H54 (cell line): ENCODE results near the gene MTOR.
"Not testable (repeated sequence)": the region's sequence is repeated elsewhere in the genome, so short reads cannot be mapped to it uniquely, and the experiment has no call there.

Source experiments
- DNase-seq: peaks from one replicate; pipeline ENCODE4 v3.0.0; 2011; ENCODE audit warnings: low spot score, mixed read lengths; ENCODE audit not compliant: insufficient read length
- FAIRE-seq: peaks from 3 replicates; lab custom pipeline; 2011; peaks lifted over from hg19 to GRCh38; lab: Jason Lieb, UNC
- POLR2A ChIP-seq: IDR thresholded peaks from 2 replicates; pipeline ENCODE4 v1.6.1; 2011; ENCODE audit warnings: low read depth, mild to moderate bottlenecking, low read length

Gene MTOR

DNA sequence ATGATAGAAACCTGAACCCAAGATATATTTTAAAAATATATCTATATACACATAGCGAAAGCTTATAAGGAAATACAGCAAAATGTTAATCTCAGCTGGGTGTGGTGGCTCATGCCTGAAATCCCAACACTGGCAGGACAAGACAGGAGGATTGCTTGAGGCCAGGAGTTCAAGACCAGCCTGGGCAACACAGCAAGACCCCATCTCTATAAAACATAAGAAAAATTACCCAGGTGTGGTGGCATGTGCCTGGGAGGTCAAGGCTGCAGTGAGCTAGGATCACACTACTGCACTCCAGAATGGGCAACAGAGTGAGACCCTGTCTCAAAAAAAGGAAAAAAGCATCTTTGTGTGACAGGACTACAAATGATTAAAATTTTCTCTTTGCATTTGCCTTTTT is 196.6 kb downstream of the MTOR start:
- no peak for TF ChIP-seq POLR2A
- no peak for FAIRE-seq
- no peak for DNase-seq

DNA sequence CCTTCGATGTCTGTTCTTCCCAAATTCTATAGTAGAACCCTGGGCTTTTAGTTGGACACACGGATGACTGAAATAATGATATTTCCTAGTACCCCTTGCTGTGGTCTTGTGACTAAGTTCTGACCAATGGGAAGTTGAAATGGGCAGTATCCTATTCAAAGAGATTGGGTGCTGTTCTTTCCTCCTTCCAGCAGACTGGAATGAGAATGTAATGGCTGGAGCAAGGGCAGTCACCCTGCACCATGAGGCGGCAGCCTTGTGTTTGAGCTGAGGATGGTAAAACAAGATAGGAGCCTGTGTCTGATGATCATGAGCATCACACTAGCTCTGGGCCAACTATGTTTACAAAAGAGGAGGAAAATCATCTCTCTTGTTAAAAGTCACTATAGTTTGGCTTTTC is 197.4 kb downstream of the MTOR start:
- FAIRE-seq = no peak
- no peak for TF ChIP-seq POLR2A

DNA sequence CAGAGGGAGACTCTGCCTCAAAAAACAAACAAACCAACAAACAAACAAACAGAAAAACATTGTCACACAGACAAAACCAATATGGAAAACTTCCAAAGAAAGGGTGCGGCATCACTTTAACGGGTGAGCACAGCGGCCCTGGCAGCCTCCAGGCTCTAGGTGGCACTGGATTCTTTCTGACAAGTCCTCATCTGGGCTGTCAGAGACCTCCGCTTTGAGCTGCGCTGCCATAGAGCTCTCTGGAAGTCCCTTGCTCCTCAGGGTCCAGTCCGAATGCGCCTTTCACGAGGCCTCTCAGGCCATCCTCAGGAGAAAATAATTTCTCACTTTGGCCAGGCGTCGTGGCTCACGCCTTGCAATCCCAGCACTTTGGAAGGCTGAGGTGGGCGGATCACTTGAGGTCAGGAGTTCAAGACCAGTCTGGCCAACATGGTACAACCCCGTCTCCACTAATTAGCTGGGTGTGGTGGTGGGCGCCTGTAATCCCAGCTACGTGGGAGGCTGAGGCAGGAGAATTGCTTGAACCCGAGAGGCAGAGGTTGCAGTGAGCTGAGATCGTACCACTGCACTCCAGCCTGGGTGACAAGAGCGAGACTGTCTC is 198.3 kb downstream of the MTOR start:
- DNase-seq, FAIRE-seq: not testable (repeated sequence)

More for the DNA sequence above, 197.4 kb downstream of the MTOR start:
- DNase-seq = no peak

DNA sequence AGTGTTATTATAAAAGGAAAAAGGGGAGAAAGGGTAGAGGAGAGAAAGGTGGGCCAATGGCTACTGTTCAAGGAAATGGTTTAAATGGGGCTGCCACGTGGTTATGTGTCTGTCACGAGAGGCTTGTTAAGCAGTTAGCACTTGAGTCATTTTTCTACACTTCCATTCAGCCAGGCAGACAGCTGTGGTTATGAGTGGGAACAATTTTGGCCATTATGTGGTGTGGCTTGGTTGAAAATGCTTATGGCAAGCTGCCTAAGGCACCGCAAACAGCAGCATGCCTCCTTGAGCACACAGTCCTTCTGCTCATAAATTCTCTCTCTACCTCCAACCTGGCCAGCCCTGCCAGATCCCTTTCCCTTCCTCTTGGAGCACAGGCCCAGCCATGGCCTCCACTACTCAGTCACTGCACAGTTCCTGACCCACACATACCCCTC is 199.4 kb downstream of the MTOR start:
- no peak for FAIRE-seq

DNA sequence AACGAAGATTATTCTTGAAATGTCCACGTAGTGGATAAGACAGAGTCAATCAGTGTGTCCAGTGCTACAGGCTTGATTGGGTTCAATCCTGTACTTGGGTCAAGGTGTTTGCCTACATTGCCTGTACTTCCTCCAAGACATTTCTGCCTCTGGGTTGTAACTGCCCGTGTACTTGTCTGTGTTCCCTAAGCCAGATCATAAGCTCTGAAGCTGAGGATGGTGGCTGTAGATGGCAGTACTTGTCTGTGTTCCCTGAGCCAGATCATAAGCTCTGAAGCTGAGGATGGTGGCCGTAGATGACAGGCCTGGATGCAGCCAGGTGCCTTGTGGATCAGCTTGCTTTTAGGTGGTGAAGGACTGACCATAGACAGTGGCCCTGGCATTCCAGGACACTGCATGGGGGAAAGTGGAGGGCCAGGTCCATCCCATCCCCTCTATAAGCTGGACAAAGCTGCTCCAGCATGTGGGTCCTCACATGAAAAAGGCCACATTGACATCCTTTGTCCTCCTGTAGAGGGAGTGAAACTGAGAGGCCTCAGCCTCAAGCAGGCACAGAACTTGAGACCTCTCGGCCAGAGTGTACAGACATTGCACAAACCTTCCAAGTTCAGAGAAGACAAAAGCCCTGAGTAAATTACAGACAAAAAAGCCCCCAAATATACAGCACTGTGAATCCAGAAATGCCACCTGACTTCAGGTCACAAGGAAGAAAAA is 200.5 kb downstream of the MTOR start:
- FAIRE-seq = no peak
- no peak for TF ChIP-seq POLR2A
- no peak for DNase-seq

More for the DNA sequence above, 199.4 kb downstream of the MTOR start:
- no peak for TF ChIP-seq POLR2A
- peak; percentile 47 for DNase-seq

DNA sequence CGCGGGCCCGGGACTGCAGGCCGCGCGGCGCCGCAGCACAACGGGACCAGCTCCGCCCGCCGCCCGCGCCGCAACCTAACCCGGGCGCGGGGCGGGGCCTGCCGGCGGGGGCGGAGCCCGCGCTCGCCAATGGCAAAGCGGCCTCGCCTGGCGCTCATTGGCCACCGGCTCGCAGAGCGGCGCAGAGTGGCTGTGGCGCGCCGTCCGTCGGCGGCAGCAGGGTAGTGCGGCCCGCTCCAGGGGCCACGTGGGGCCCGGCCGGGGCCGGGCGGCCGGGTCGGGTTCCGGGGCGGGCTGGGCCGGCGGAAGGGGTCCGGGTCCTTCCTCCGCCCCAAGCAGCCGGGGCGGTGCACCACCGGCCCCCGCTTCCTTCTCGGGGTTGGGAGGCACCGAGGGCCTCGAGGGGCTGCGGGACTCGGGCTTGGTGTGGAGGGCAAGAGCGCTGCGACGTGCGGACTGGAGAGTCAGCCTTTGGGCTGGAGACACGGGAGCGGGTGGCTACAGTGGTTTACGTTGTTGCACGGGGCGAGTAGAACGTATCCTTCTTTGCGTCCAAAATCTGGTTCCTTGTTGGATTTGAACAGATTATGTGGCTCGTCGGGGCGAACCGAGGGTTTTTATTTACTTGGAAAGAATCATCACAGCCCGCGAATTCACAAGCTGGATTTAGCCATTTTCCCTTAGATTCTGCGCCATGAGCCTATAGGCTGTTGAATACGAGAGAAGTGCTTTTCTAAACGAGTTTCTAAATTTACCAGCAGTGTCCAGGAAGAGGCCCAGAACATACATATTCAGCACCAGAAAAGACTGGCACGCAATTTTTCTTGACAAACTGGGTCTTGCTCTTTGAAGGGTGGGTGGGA is 202.2 kb downstream of the MTOR start, which contains the start of gene SRM:
SRM (minus strand) TSS at position 51 of the 863 bp plus-strand sequence. CDS start 75 bp downstream, outside the sequence.
- no peak for FAIRE-seq
- DNase-seq = peak; percentile 94
- TF ChIP-seq POLR2A = peak; percentile 67; the same call in 1 of the 2 replicates

DNA sequence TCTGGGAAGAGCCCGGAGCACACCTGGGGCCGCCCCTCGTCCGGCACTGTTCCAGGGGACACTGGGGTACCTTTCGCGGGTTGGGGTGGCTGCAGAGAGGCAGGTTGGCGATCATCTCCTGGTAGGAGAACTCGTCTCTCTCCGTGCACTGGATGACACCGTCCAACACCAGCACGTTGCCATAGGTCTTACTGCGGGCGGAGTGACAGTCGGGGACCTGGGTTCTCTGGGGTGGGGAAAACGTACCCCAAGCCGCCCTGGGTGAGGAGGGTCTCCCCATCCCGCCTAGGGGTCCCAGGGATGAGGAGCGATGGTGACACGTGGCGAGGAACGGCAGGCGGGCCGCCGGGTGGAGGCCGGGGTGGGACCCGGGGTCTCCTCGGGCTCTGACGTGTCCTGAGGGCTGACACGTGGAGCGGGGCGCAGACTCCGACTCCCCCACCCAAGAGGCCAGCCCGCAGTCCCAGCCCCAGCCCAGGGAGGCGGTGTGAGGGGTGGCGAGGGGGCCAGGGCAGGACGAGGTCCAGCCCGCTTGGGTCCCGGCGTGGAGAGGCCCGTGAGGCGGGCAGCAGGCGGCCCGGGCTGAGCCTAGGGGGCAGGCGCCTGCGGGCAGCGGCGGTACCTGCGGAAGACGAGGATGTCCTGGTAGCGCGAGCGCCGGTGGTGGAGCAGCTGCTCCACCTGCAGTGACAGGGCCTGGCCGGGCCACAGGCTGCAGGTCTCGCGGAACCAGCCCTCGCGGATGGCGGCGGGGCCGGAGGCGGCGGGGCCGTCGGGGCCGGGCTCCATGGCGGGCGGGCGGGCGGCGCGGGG is 203.0 kb downstream of the MTOR start:
- DNase-seq = no peak
- TF ChIP-seq POLR2A = no peak
- FAIRE-seq = no peak

DNA sequence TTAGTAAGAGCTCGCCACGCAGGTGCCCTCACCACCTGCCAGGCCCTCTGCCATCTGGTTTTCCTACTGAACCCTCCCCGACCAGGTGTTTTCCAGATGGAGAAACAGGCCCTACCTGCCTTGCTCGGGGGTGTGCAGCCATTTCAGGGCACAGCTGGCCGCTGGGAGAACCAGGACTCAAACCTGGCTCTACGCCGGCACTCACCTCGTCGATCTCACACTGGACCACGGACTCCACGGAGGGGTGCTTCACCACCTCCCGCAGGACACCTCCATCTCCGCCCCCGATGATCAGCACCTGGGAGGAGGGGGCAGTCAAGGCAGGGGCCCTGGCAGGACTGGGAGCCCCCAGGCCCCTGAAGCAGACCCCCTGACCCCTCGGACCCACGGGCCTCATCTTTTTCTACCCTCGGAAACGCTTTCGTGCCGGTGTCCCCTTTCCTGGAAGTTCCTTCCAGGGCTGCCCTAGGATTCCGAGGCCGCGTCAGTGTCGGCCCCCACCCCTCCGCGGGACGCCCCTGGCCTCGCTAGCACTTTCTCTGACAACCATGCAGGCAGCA is 203.7 kb downstream of the MTOR start:
- FAIRE-seq (no peak), DNase-seq (no peak)
- no peak for TF ChIP-seq POLR2A

DNA sequence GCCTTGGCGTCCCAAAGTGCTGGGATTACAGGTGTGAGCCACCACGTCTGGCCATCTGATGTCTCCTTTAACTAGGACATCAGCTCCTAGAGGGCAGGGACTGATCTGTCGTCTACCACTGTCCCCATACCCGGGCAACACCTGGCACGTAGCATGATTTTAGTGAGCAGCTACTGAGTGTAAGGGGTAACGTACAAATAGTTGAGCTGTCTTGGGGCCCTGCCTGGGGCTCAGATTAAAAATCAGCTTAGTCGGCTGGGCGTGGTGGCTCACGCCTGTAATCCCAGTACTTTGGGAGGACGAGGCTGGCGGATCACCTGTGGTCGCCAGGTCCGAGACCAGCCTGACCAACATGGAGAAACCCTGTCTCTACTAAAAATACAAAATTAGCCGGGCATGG is 204.3 kb downstream of the MTOR start:
- no peak for DNase-seq
- FAIRE-seq = no peak
- TF ChIP-seq POLR2A = no peak

DNA sequence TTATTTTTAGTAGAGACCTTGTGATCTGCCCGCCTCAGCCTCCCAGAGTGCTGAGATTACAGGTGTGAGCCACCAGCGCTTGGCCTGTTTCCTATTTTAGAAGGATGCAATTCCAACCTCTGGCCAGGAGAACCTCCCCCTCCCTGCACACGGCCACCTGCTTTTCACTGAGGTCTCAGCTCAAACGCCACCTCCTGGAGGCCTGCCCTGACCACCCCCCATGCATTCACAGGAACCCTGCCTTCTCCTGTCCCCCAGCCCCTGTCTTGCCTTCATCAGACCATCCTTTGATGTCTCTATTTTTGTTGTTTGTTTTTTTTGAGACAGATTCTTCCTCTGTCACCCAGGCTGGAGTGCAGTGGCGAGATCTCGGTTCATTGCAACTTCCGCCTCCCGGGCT is 204.9 kb downstream of the MTOR start:
- no peak for FAIRE-seq
- no peak for DNase-seq
- no peak for TF ChIP-seq POLR2A
